Measurements from ENCODE around the gene RCAN3.

GRCh38 chr1:24570265-24571125, 67.9 kb downstream of the RCAN3 start:
- TF ChIP-seq CTCF (conservative IDR thresholded peaks at IDR 0.05) (no peak), EZH2 (IDR thresholded peaks at IDR 0.05; ENCODE audit: low read depth) (no peak)
